HepG2 (cell line): ENCODE data around the gene TOR4A. TPM values are rescaled to one million over a fixed set of nuclear protein-coding genes. Genes with fewer than 3 reads are reported as not detected.

ENCODE experiments used
- DMAP1 ChIP-seq: IDR thresholded peaks from 2 replicates; pipeline ENCODE4 v1.6.1; 2016
- GZF1 ChIP-seq: sonication (generic); formaldehyde crosslinking; IDR thresholded peaks from 2 replicates; pipeline ENCODE4 v1.5.1; 2020; ENCODE audit warnings: mild to moderate bottlenecking, missing genetic modification reagents
- ISL2 ChIP-seq: sonication (generic); formaldehyde crosslinking; IDR thresholded peaks from 2 replicates; pipeline ENCODE4 v1.5.0; 2020; ENCODE audit warnings: missing genetic modification reagents
- RBFOX2 ChIP-seq: fragments of 200-400 bp; formaldehyde crosslinking; IDR thresholded peaks from 2 replicates; pipeline ENCODE4 v1.6.1; 2017; ENCODE audit warnings: low read depth, mild to moderate bottlenecking, low read length
- RFXAP ChIP-seq: sonication (generic); formaldehyde crosslinking; IDR thresholded peaks from 2 replicates; pipeline ENCODE4 v1.4.0; 2020; ENCODE audit warnings: missing genetic modification reagents, borderline replicate concordance
- TGIF2 ChIP-seq: IDR thresholded peaks from 2 replicates; pipeline ENCODE4 v1.6.1; 2016; ENCODE audit warnings: control low read depth, missing compliant biosample characterization
- ZFP36L1 ChIP-seq: sonication (generic); formaldehyde crosslinking; IDR thresholded peaks from 2 replicates; pipeline ENCODE4 v1.8.0; 2022; ENCODE audit warnings: mild to moderate bottlenecking, missing genetic modification reagents, moderate library complexity
- ZNF547 ChIP-seq: sonication (generic); formaldehyde crosslinking; IDR thresholded peaks from 2 replicates; pipeline ENCODE4 v1.5.1; 2020; ENCODE audit warnings: mild to moderate bottlenecking, missing genetic modification reagents
- ZNF564 ChIP-seq: sonication (generic); formaldehyde crosslinking; IDR thresholded peaks from 2 replicates; pipeline ENCODE4 v1.8.1; 2023; ENCODE audit warnings: mild to moderate bottlenecking, missing genetic modification reagents
- ZNF598 ChIP-seq: sonication (generic); formaldehyde crosslinking; IDR thresholded peaks from 2 replicates; pipeline ENCODE4 v1.5.1; 2020; ENCODE audit warnings: mild to moderate bottlenecking, missing genetic modification reagents, borderline replicate concordance
- ZNF605 ChIP-seq: sonication (generic); formaldehyde crosslinking; IDR thresholded peaks from 2 replicates; pipeline ENCODE4 v1.8.0; 2022; ENCODE audit warnings: mild to moderate bottlenecking, missing genetic modification reagents
- ZNF777 ChIP-seq: sonication (generic); formaldehyde crosslinking; IDR thresholded peaks from 2 replicates; pipeline ENCODE4 v1.4.0; 2020; ENCODE audit warnings: missing genetic modification reagents
- polyA plus RNA-seq, 8 experiments: library from polyadenylated mRNA; depleted of rRNA in 3 of 8; stranded (reverse) in 7 of 8; unstranded in 1 of 8; fragments of >200 nt; fragmentation: Illumina TruSeq in 4 of 8; extraction: Trizol in 4 of 8; gene quantifications; 2 replicates each; pipeline versions ENCODE4 v1.2.1 to v1.2.3, GENCODE V29; 2011 to 2016; ENCODE audit warnings: low read depth in 4 of 8, missing spikeins in 1 of 8, mixed read lengths in 1 of 8; ENCODE audit not compliant: insufficient read depth in 1 of 8
- total RNA-seq, 5 experiments: library from RNA; depleted of rRNA; stranded (reverse); fragments of >200 nt; fragmentation: Illumina TruSeq; extraction: Trizol; gene quantifications; 2 replicates each; pipeline ENCODE4 v1.2.3, GENCODE V29; 2016; ENCODE audit warnings: low read depth in 1 of 5
- TF ChIP-seq, protein P1 (sequence below): sonication (generic); formaldehyde crosslinking; conservative IDR thresholded peaks from 2 replicates; pipeline ENCODE4 v1.8.0; 2022; ENCODE audit warnings: missing genetic modification reagents
- TF ChIP-seq, protein P2 (sequence below): sonication (generic); formaldehyde crosslinking; IDR thresholded peaks from 2 replicates; pipeline ENCODE4 v1.9.0; 2021; ENCODE audit warnings: missing genetic modification reagents, borderline replicate concordance
- TF ChIP-seq, protein P3 (sequence below): sonication (generic); formaldehyde crosslinking; IDR thresholded peaks from 2 replicates; pipeline ENCODE4 v1.5.0; 2020; ENCODE audit warnings: mild to moderate bottlenecking, missing genetic modification reagents, borderline replicate concordance
- TF ChIP-seq, protein P4 (sequence below): sonication (generic); formaldehyde crosslinking; IDR thresholded peaks from 2 replicates; pipeline ENCODE4 v1.4.0; 2020; ENCODE audit warnings: missing genetic modification reagents
- TF ChIP-seq, protein P5 (sequence below): sonication (generic); formaldehyde crosslinking; IDR thresholded peaks from 2 replicates; pipeline ENCODE4 v1.4.0; 2020; ENCODE audit warnings: mild to moderate bottlenecking, low read depth, missing genetic modification reagents

TOR4A gene
- total and polyA plus RNA-seq, 2 of the 13 experiments (the other 11 are each of a cell fraction or from before 2014, with no cell fraction given): 11.1 to 14.2 TPM

DNA sequence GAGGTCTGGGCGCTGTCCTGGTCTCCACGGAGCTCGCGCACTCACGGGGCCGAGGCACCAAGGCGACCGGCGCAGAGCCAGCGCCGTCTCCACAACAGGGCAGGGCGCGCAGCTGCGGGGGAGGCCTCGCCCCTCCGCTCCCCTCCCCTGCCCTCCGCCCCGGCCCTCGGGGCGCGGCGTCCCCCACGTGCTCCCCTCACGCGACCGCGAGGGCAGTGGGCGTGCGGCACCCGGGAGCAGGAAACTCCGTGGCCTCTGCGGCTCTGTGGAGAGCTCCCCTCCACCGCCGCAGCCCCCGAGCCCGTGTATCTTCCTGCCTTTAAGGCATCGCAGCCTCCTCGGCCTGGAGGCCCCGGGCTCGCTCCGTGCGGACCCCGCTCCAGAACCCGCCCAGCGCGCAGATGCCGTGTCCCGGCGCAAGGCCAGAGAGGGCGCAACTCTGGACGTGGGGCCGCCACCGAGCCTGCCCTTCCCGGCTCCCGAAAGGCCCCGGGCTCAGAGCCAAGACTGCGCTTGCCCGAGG is 37.1 kb upstream of the TOR4A start (continued):
- TF ChIP-seq, protein P1, sequence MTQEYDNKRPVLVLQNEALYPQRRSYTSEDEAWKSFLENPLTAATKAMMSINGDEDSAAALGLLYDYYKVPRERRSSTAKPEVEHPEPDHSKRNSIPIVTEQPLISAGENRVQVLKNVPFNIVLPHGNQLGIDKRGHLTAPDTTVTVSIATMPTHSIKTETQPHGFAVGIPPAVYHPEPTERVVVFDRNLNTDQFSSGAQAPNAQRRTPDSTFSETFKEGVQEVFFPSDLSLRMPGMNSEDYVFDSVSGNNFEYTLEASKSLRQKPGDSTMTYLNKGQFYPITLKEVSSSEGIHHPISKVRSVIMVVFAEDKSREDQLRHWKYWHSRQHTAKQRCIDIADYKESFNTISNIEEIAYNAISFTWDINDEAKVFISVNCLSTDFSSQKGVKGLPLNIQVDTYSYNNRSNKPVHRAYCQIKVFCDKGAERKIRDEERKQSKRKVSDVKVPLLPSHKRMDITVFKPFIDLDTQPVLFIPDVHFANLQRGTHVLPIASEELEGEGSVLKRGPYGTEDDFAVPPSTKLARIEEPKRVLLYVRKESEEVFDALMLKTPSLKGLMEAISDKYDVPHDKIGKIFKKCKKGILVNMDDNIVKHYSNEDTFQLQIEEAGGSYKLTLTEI: no peak
- TF ChIP-seq ZNF777 (CRISPR knock-in tag) (peak; percentile 77), RBFOX2 (peak; percentile 68; the same call in 1 of the 2 replicates), ZNF547 (CRISPR knock-in tag) (peak; percentile 94), ZNF598 (CRISPR knock-in tag) (peak; percentile 78; the same call in 1 of the 2 replicates), ZFP36L1 (CRISPR knock-in tag) (0 out of 2 replicates have a peak, but pooled peaks have one; percentile 2), RFXAP (CRISPR knock-in tag) (peak; percentile 43; the same call in 1 of the 2 replicates), DMAP1 (peak; percentile 87), ISL2 (0 out of 2 replicates have a peak, but pooled peaks have one; percentile 57), GZF1 (peak; percentile 25; the same call in 1 of the 2 replicates), ZNF605 (CRISPR knock-in tag) (no peak), TGIF2 (CRISPR knock-in tag) (peak; percentile 30; the same call in 1 of the 2 replicates), ZNF564 (peak; percentile 50; the same call in 1 of the 2 replicates)
- TF ChIP-seq, protein P2, sequence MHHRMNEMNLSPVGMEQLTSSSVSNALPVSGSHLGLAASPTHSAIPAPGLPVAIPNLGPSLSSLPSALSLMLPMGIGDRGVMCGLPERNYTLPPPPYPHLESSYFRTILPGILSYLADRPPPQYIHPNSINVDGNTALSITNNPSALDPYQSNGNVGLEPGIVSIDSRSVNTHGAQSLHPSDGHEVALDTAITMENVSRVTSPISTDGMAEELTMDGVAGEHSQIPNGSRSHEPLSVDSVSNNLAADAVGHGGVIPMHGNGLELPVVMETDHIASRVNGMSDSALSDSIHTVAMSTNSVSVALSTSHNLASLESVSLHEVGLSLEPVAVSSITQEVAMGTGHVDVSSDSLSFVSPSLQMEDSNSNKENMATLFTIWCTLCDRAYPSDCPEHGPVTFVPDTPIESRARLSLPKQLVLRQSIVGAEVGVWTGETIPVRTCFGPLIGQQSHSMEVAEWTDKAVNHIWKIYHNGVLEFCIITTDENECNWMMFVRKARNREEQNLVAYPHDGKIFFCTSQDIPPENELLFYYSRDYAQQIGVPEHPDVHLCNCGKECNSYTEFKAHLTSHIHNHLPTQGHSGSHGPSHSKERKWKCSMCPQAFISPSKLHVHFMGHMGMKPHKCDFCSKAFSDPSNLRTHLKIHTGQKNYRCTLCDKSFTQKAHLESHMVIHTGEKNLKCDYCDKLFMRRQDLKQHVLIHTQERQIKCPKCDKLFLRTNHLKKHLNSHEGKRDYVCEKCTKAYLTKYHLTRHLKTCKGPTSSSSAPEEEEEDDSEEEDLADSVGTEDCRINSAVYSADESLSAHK (CRISPR knock-in tag): no peak
- TF ChIP-seq, protein P3, sequence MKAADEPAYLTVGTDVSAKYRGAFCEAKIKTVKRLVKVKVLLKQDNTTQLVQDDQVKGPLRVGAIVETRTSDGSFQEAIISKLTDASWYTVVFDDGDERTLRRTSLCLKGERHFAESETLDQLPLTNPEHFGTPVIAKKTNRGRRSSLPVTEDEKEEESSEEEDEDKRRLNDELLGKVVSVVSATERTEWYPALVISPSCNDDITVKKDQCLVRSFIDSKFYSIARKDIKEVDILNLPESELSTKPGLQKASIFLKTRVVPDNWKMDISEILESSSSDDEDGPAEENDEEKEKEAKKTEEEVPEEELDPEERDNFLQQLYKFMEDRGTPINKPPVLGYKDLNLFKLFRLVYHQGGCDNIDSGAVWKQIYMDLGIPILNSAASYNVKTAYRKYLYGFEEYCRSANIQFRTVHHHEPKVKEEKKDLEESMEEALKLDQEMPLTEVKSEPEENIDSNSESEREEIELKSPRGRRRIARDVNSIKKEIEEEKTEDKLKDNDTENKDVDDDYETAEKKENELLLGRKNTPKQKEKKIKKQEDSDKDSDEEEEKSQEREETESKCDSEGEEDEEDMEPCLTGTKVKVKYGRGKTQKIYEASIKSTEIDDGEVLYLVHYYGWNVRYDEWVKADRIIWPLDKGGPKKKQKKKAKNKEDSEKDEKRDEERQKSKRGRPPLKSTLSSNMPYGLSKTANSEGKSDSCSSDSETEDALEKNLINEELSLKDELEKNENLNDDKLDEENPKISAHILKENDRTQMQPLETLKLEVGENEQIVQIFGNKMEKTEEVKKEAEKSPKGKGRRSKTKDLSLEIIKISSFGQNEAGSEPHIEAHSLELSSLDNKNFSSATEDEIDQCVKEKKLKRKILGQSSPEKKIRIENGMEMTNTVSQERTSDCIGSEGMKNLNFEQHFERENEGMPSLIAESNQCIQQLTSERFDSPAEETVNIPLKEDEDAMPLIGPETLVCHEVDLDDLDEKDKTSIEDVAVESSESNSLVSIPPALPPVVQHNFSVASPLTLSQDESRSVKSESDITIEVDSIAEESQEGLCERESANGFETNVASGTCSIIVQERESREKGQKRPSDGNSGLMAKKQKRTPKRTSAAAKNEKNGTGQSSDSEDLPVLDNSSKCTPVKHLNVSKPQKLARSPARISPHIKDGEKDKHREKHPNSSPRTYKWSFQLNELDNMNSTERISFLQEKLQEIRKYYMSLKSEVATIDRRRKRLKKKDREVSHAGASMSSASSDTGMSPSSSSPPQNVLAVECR (CRISPR knock-in tag): peak; percentile 89
- TF ChIP-seq, protein P4, sequence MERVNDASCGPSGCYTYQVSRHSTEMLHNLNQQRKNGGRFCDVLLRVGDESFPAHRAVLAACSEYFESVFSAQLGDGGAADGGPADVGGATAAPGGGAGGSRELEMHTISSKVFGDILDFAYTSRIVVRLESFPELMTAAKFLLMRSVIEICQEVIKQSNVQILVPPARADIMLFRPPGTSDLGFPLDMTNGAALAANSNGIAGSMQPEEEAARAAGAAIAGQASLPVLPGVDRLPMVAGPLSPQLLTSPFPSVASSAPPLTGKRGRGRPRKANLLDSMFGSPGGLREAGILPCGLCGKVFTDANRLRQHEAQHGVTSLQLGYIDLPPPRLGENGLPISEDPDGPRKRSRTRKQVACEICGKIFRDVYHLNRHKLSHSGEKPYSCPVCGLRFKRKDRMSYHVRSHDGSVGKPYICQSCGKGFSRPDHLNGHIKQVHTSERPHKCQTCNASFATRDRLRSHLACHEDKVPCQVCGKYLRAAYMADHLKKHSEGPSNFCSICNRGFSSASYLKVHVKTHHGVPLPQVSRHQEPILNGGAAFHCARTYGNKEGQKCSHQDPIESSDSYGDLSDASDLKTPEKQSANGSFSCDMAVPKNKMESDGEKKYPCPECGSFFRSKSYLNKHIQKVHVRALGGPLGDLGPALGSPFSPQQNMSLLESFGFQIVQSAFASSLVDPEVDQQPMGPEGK (CRISPR knock-in tag): peak; percentile 74
- TF ChIP-seq, protein P5, sequence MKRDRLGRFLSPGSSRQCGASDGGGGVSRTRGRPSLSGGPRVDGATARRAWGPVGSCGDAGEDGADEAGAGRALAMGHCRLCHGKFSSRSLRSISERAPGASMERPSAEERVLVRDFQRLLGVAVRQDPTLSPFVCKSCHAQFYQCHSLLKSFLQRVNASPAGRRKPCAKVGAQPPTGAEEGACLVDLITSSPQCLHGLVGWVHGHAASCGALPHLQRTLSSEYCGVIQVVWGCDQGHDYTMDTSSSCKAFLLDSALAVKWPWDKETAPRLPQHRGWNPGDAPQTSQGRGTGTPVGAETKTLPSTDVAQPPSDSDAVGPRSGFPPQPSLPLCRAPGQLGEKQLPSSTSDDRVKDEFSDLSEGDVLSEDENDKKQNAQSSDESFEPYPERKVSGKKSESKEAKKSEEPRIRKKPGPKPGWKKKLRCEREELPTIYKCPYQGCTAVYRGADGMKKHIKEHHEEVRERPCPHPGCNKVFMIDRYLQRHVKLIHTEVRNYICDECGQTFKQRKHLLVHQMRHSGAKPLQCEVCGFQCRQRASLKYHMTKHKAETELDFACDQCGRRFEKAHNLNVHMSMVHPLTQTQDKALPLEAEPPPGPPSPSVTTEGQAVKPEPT (CRISPR knock-in tag): peak; percentile 72; the same call in 1 of the 2 replicates
